Tibial nerve (tissue), 4 donors: ENCODE data around the gene CHST12. TPM values are rescaled to one million over a fixed set of nuclear protein-coding genes. Genes with fewer than 3 reads are reported as not detected.

Experiments
- DNase-seq, 2 donors: peaks; one replicate each; pipeline ENCODE4 v3.0.0-alpha.2; 2019; ENCODE audit warnings: low spot score in 2 of 2
- H3K27ac ChIP-seq, 4 donors: fragments of 200-600 bp; sonication (generic) in 3 of 4; one replicate each; pipeline ENCODE4 v1.5.1; 2017 to 2019; ENCODE audit warnings: mild to moderate bottlenecking in 1 of 4
- H3K27me3 ChIP-seq, 2 donors: fragments of 200-600 bp; sonication (generic) in 1 of 2; one replicate each; pipeline versions ENCODE4 v1.5.1 to v1.6.0; 2017 to 2019
- H3K36me3 ChIP-seq, 3 donors: fragments of 200-600 bp; sonication (generic); one replicate each; pipeline ENCODE4 v1.5.1; 2018 to 2019
- H3K4me1 ChIP-seq, 4 donors: fragments of 200-600 bp; sonication (generic) in 3 of 4; one replicate each; pipeline ENCODE4 v1.5.1; 2017 to 2019
- H3K4me3 ChIP-seq, 4 donors: fragments of 200-600 bp; sonication (generic) in 3 of 4; one replicate each; pipeline ENCODE4 v1.5.1; 2017 to 2019; ENCODE audit warnings: mild to moderate bottlenecking in 1 of 4, moderate library complexity in 1 of 4
- H3K9me3 ChIP-seq, 4 donors: fragments of 200-600 bp; sonication (generic) in 3 of 4; one replicate each; pipeline ENCODE4 v1.5.1; 2017 to 2019
- CTCF ChIP-seq, 5 experiments: fragments of 200-600 bp in 3 of 5; fragments of 450-650 bp in 2 of 5; sonication (generic) in 3 of 5; IDR thresholded peaks; one replicate each; pipeline ENCODE4 v1.5.1; 2016 to 2019; ENCODE audit warnings: antibody characterized with exemption in 5 of 5, mild to moderate bottlenecking in 3 of 5, moderate library complexity in 2 of 5
- EP300 ChIP-seq, 2 donors: sonication (generic); formaldehyde crosslinking; IDR thresholded peaks; one replicate each; pipeline ENCODE4 v1.6.1; 2017; ENCODE audit warnings: antibody characterized with exemption in 2 of 2, mild to moderate bottlenecking in 1 of 2
- POLR2A ChIP-seq, 2 donors: fragments of 450-650 bp; IDR thresholded peaks; one replicate each; pipeline ENCODE4 v1.6.1; 2017; ENCODE audit warnings: antibody characterized with exemption in 2 of 2, mild to moderate bottlenecking in 2 of 2, moderate library complexity in 2 of 2
- WGBS, 2 donors: methylation state at CpG; one replicate each; pipeline ENCODE4 v1.1.5; 2018; 5-methylcytosine and 5-hydroxymethylcytosine counted together
- total RNA-seq, 4 donors: library from RNA; depleted of rRNA; stranded (reverse); fragments of >200 nt; gene quantifications; one replicate each; pipeline ENCODE4 v1.1.0, GENCODE V29; 2016

CHST12 gene
- total RNA-seq, 4 donors from 2014 or later = 21.0 to 29.9 (median 29.3) TPM

DNA sequence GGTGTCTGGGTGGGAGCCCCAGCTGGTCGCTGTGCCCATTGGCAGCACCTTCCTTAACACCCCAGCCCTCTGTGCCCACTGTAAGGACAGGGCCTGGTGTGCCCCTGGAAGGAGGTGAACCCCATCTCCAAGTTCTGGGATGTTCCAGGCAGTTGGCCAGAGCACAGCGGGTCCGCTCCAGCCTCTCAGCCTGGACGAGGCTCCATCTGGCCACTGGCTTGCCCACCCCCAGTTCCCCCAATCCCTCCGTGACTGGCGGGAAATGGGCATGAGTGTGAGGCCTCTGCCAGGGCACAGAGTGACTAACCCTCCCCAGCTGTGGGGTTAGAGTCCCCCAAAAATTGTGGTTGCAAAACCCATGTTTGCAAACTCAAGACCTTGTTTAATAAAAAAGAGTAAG lies 57.2 kb downstream of the CHST12 start:
- Histone ChIP-seq H3K27ac (peak overlapping the region in 2 of 4 donors; percentile 11 to 14), H3K27me3 (no peaks in the 10 kb centered on the region), H3K36me3 (no peaks in the 10 kb centered on the region), H3K4me3 (no peak overlapping the region), H3K4me1 (peaks cover 0 to 16% (median 6%) of the 10 kb centered on the region in 4 donors), H3K9me3 (no peaks in the 10 kb centered on the region)
- no peak for DNase-seq
- WGBS, 2 donors = 65 to 78% methylated on average over 5 to 6 of the region's 6 CpGs
- TF ChIP-seq EP300 (IDR thresholded peaks at IDR 0.05) (no peak), POLR2A (IDR thresholded peaks at IDR 0.05) (no peak), CTCF (IDR thresholded peaks at IDR 0.05) (no peak)

GRCh38 chr7:2461268-2462026 lies 58.0 kb downstream of the CHST12 start:
- Histone ChIP-seq H3K4me1 (peaks cover 0 to 16% (median 6%) of the 10 kb centered on the region in 4 donors), H3K4me3 (no peak overlapping the region), H3K36me3 (no peaks in the 10 kb centered on the region), H3K27me3 (no peaks in the 10 kb centered on the region), H3K9me3 (no peaks in the 10 kb centered on the region), H3K27ac (peak overlapping the region in 1 of 4 donors; percentile 11)
- TF ChIP-seq CTCF (IDR thresholded peaks at IDR 0.05) (no peak), EP300 (IDR thresholded peaks at IDR 0.05) (no peak), POLR2A (IDR thresholded peaks at IDR 0.05) (no peak)
- WGBS, 2 donors = 81 to 84% methylated on average over 13 to 15 of the region's 15 CpGs
- DNase-seq = no peak

DNA sequence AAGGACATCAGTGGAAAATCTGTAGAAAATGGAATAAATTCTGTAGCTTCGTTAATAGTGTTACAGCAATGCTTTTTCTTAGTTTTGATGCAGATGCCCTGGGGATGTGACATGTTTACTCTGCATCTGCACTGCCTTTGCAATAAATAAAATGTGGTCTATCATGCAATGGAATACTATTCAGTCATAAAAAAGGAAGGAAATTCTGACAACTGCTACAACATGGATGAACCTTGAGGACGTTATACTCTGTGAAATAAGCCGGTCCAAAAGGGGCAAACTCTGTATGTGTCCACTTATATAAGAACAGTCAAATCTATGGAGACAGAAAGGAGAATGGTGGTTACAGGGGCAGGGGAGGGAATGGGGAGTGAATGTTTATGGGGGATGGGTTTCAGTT lies 59.3 kb downstream of the CHST12 start:
- TF ChIP-seq POLR2A (IDR thresholded peaks at IDR 0.05) (no peak), CTCF (IDR thresholded peaks at IDR 0.05) (no peak), EP300 (IDR thresholded peaks at IDR 0.05) (no peak)
- H3K27me3 ChIP-seq = no peaks in the 10 kb centered on the region
- no peak overlapping the region for H3K27ac ChIP-seq
- no peak for DNase-seq
- H3K4me1 ChIP-seq = peaks cover 0 to 16% (median 6%) of the 10 kb centered on the region in 4 donors
- H3K9me3 ChIP-seq = no peaks in the 10 kb centered on the region
- no peak overlapping the region for H3K4me3 ChIP-seq
- H3K36me3 ChIP-seq = no peaks in the 10 kb centered on the region
- WGBS, 2 donors = 91 to 94% methylated on average over 3 of the region's 3 CpGs

- Histone ChIP-seq H3K27ac (peak overlapping the region in 2 of 4 donors; percentile 24 to 25), H3K4me3 (no peak overlapping the region), H3K27me3 (no peaks in the 10 kb centered on the region), H3K9me3 (no peaks in the 10 kb centered on the region), H3K36me3 (no peaks in the 10 kb centered on the region), H3K4me1 (peaks cover 0 to 7% (median 0%) of the 10 kb centered on the region in 4 donors)
- WGBS, 2 donors = 38 to 55% methylated on average over 12 of the region's 12 CpGs
- DNase-seq = no peak
- TF ChIP-seq POLR2A (IDR thresholded peaks at IDR 0.05) (no peak), CTCF (IDR thresholded peaks at IDR 0.05) (no peak), EP300 (IDR thresholded peaks at IDR 0.05) (no peak)
These were observed 62.5 kb downstream of the CHST12 start for GRCh38 chr7:2465928-2466327.

GRCh38 chr7:2466675-2467074 lies 63.3 kb downstream of the CHST12 start:
- Histone ChIP-seq H3K27ac (no peak overlapping the region), H3K36me3 (no peaks in the 10 kb centered on the region), H3K4me3 (no peak overlapping the region), H3K4me1 (peaks cover 0 to 11% (median 0%) of the 10 kb centered on the region in 4 donors), H3K9me3 (no peaks in the 10 kb centered on the region), H3K27me3 (no peaks in the 10 kb centered on the region)
- 87% methylated on average over 10 of the region's 10 CpGs for WGBS, 2 donors
- no peak for DNase-seq
- no peak for TF ChIP-seq EP300 (IDR thresholded peaks at IDR 0.05)
- TF ChIP-seq POLR2A (IDR thresholded peaks at IDR 0.05) = no peak
